Activated CD4-positive, alpha-beta memory T cell treated with anti-CD3 and anti-CD28 coated beads, Interleukin-2, amount 10 ng/mL, durations not matched to agents 7 days and 5 days (primary cell): ENCODE data around the gene ATAT1. TPM values are rescaled to one million over a fixed set of nuclear protein-coding genes. Genes with fewer than 3 reads are reported as not detected.
A peak's percentile ranks its signal among the peaks of the same experiment; 100 is the strongest.

Source experiments
- CTCF ChIA-PET: fragments of 350-600 bp; sonication (Branson Sonifier 250); formaldehyde crosslinking; loops from one replicate; lab custom pipeline; 2021; ENCODE audit warnings: antibody characterized with exemption, inconsistent platforms; lab: Charles Lee
- POLR2A ChIA-PET: fragments of 350-600 bp; sonication (Branson Sonifier 250); formaldehyde crosslinking; loops from one replicate; lab custom pipeline; 2021; ENCODE audit warnings: antibody characterized with exemption; lab: Charles Lee
- DNase-seq: peaks from one replicate; pipeline ENCODE4 v3.0.0-alpha.2; 2020
- H3K27ac Mint-ChIP-seq: one replicate; pipeline ENCODE4 v1.8.0; 2021; ENCODE audit warnings: mild to moderate bottlenecking, mixed read lengths
- H3K27me3 Mint-ChIP-seq: one replicate; pipeline ENCODE4 v1.8.0; 2021; ENCODE audit warnings: mixed read lengths
- H3K36me3 Mint-ChIP-seq: one replicate; pipeline ENCODE4 v1.8.0; 2021; ENCODE audit warnings: low read depth, mixed read lengths
- H3K4me1 Mint-ChIP-seq: one replicate; pipeline ENCODE4 v1.8.0; 2021; ENCODE audit warnings: mixed read lengths
- H3K4me3 Mint-ChIP-seq: one replicate; pipeline ENCODE4 v1.8.0; 2021; ENCODE audit warnings: mild to moderate bottlenecking, mixed read lengths
- H3K9me3 Mint-ChIP-seq: one replicate; pipeline ENCODE4 v1.8.0; 2021; ENCODE audit warnings: mixed read lengths
- total RNA-seq, 2 experiments: library from RNA; stranded (reverse); gene quantifications; one replicate each; pipeline ENCODE4 v1.2.3, GENCODE V29; 2021

The ATAT1 gene
- total RNA-seq, 2 experiments from 2014 or later = 6.3 to 8.0 TPM

DNA sequence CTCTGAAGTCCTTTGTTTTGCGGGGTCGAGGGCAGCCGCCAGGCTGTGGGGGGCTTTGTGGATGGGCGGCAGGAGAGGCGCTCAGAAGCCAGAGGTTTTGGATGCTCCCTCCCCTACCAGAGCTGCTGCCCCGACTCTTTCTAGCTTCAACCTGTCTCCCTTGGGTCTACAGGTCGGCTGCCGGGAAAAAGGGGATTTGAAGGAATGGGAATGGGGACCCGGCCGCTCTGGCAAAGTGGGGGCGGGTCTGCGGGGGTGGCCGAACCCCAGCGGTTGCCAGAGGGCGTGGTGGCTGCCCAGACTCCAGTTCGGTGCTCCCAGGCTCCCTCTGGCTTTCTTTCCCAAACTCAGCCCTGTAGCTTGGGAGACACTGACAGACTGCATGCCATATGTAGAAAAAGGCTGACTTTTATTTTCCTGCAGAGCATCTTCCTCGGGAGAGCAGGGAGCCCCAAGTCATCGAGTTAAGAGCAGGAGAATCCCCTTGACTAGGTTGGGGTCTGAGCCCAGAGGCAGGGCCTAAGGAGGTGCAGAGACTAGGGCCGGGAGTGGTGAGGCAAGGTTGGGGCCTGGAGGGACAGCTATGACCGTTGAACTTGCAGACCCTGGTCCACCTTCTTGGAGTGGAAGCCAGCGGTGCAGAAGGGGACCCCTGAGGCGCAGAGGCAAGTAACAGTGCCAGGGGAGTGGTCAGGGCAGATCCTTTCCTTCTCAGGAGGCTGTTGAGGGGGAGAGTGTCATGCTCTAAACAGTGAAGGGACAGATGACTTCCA lies 61.2 kb downstream of the ATAT1 start:
- peak overlapping the region; percentile 94 for H3K27ac Mint-ChIP-seq
- no peaks in the 10 kb centered on the region for H3K27me3 Mint-ChIP-seq
- ChIA-PET CTCF (interaction anchor here (0.7 to 4.8 kb wide), 6 partner anchors 9 to 43 kb away, joined by 3 to 31 read pairs (median 10); partner anchors contain the start of genes DHX16, MDC1 and TUBB), POLR2A (interaction anchor here (1.1 to 6.6 kb wide), 13 partner anchors 8 to 361 kb away, joined by 3 to 88 read pairs (median 6); partner anchors contain the start of genes MDC1, MRPS18B, PPP1R10 and TRIM39)
- H3K36me3 Mint-ChIP-seq = peaks cover 54% of the 10 kb centered on the region
- no peaks in the 10 kb centered on the region for H3K9me3 Mint-ChIP-seq
- H3K4me1 Mint-ChIP-seq = peaks cover 43% of the 10 kb centered on the region
- DNase-seq = no peak
- H3K4me3 Mint-ChIP-seq = peak overlapping the region; percentile 93

DNA sequence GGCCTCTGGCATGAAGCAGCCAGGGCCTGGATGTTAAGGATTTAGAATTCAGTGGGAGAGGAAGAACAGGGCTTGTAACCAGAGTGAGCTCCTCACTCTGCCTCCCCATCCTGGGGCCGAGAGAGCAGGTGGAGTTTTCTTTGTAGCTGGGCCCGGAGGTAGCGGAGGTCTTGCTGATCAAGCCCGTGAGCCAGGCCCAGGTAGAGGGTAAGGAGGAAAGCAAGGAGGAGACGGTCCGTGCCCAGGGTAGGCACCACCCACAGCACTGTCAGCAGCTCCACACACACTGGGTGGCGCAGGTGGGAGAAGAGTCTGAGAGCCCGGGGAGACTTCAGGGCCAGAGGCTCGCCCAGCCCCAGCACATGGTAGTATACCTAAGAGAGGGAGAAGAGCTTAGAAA lies 61.9 kb downstream of the ATAT1 start:
- CTCF ChIA-PET = interaction anchor here (1.2 to 4.8 kb wide), 4 partner anchors 10 to 42 kb away, joined by 4 to 31 read pairs (median 16); partner anchors contain the start of genes MDC1 and TUBB
- H3K27me3 Mint-ChIP-seq = no peaks in the 10 kb centered on the region
- H3K4me3 Mint-ChIP-seq = peak overlapping the region; percentile 93
- H3K36me3 Mint-ChIP-seq = peaks cover 46% of the 10 kb centered on the region
- H3K4me1 Mint-ChIP-seq = peaks cover 43% of the 10 kb centered on the region
- H3K9me3 Mint-ChIP-seq = no peaks in the 10 kb centered on the region
- POLR2A ChIA-PET = interaction anchor here (1.1 to 6.6 kb wide), 9 partner anchors 8 to 73 kb away, joined by 3 to 88 read pairs (median 6); partner anchors contain the start of genes MDC1 and TUBB
- DNase-seq = no peak
- peak overlapping the region; percentile 94 for H3K27ac Mint-ChIP-seq

DNA sequence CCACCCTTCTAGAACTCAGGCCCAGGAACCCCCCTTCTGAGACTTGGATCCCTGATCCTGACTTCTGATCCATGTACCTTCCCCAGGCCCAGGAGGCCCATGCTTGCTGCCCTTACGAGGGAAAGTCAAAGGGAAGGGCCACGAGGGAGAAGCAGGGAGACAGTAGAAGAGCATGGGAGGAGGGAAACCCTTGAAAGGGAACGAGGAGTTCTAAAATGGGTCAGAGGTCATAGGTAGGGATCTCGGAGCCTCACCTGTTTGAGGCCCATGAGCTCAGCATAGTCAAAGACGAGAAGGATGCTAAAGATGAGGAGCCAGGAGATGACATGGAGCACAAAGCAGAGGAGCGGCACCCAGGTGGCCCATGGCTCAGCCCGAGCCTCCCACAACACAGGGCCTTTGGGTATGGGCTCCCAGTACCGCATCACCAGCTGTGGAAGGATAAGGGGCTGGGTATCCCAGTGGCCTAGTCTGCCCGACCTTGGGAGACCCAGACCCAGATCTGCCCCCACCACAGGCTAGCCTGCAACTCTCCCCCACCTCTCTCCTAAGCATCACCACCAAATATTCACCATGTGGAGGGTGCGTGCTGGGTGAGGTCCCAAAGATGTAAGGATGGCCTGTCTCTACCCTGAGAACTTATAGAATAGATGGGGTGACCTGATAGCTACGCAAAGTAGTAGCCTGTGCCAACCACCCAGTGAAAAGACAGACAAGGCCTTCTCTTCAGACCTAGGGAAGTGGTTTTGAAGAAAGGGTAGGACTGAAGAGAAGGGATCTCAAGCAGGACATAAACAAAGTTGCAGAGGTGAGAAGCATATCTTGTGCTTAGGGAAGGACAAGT lies 62.6 kb downstream of the ATAT1 start:
- ChIA-PET POLR2A (interaction anchor here (1.1 to 6.6 kb wide), 8 partner anchors 9 to 74 kb away, joined by 3 to 88 read pairs (median 8); partner anchors contain the start of genes MDC1 and TUBB), CTCF (interaction anchor here (1.2 to 4.8 kb wide), 4 partner anchors 10 to 42 kb away, joined by 4 to 31 read pairs (median 16); partner anchors contain the start of genes MDC1 and TUBB)
- Mint-ChIP-seq H3K27me3 (no peaks in the 10 kb centered on the region), H3K36me3 (peaks cover 40% of the 10 kb centered on the region), H3K27ac (peak overlapping the region; percentile 94), H3K9me3 (no peaks in the 10 kb centered on the region), H3K4me1 (peaks cover 43% of the 10 kb centered on the region), H3K4me3 (peak overlapping the region; percentile 93)
- no peak for DNase-seq

DNA sequence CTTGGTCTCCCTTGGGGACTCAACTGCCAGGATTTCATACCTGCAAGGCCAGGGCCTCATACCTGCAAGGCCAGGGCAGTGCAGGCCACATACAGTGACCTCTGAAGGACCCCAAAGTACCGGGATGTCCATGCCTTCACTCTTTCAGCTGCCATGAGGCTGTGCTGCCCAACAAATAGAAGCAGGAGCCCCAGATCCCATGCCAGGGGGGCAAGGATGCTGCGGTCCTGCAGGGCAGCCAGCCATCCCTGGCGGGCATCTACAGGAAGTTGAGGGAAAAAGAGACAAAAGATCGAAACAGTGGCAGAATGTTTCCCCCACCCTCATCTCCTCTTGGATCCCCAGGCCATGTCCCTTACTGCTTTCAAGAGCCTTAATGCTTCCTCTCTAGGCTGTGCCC lies 63.3 kb downstream of the ATAT1 start:
- no peaks in the 10 kb centered on the region for H3K9me3 Mint-ChIP-seq

DNA sequence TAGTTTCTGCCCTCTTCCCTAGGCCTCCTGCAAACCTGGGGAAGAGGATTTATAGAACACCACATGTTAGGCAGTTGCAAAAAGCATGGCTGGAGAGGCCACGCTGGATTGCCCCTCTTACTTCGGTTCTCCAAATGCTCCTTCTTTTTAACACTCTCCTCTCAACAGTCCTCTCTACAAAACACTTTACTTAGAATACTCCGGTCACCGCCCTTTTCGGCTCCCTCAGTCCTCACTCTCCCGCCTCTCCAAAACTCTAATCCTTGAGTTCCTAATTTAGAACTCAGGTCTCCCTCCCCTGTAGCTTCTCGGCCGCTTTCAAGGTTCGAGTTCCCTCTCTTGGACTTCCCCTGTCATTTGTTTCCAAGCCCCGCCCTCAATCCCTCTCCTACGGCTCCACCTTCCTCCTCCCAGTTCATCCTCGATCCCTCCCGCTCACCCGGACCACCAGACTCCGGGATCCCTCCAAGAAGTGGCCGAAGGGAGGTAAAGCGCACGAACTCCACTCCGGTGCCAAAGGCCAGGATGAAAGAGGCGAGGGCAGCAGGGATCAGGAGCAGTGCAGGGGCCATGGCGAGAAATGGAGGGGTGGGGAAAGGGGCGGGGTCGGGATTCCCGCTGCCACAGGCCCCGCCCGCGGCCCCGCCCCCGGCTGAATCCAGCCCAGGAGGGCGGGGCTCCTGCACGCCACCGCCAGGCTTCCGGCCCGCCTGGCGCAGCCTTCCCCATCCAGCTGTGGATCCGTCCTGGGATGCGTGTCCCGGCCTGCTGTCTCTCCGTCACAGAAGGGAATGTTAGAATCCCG lies 63.9 kb downstream of the ATAT1 start, which contains the start of gene NRM:
TSS of gene NRM (minus strand) at position 582 of the 805 bp plus-strand sequence. CDS start at position 572, 10 bp downstream.
- no peaks in the 10 kb centered on the region for H3K27me3 Mint-ChIP-seq
- peak; percentile 79 for DNase-seq

More for the DNA sequence above, 63.3 kb downstream of the ATAT1 start:
- Mint-ChIP-seq H3K36me3 (peaks cover 33% of the 10 kb centered on the region), H3K27me3 (no peaks in the 10 kb centered on the region), H3K4me1 (peaks cover 44% of the 10 kb centered on the region), H3K4me3 (peak overlapping the region; percentile 93), H3K27ac (peak overlapping the region; percentile 94)
- ChIA-PET POLR2A (interaction anchor here (2.6 to 6.6 kb wide), 4 partner anchors 8 to 31 kb away, joined by 8 to 88 read pairs (median 36); partner anchors contain the start of genes MDC1 and TUBB), CTCF (interaction anchor here (3.2 to 4.8 kb wide), 2 partner anchors 11 to 41 kb away, joined by 10 to 31 read pairs; no protein-coding TSS in a partner anchor)
- no peak for DNase-seq

DNA sequence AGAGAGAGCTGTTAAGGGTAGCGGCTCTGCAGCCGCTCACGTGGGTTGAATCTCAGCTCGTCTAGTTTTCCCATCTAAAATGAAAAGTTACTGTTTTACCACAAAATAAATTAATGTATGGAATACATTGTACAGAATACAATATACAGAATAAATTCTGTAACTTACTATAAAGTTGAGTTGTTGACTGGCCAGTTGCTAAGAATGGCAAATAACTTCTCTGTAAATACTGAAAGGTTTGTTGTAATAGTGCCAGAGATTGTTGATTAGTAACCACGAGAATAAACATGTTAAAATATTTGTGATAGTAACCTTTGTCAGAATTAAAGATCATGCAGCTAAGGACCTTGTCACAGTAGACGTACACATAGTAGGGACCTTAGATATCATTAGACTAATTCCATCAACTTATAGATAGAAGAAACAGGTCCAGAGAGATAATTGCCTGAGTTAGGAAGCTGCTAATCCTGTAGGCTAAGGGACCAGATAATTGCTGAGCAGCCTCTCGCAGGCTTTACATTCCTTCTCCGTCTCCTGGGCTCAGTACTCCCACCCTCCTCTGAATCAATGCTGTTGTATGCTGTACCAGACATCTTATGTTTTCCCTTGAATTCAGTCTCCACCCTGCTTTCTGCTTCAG lies 64.7 kb downstream of the ATAT1 start:
- no peak overlapping the region for H3K27ac Mint-ChIP-seq
- peak overlapping the region; percentile 93 for H3K4me3 Mint-ChIP-seq
- CTCF ChIA-PET = interaction anchor here (1.1 to 4.8 kb wide), 4 partner anchors 12 to 159 kb away, joined by 3 to 31 read pairs (median 7); partner anchors contain the start of gene MDC1
- peaks cover 45% of the 10 kb centered on the region for H3K4me1 Mint-ChIP-seq
- peaks cover 20% of the 10 kb centered on the region for H3K36me3 Mint-ChIP-seq
- H3K9me3 Mint-ChIP-seq = no peaks in the 10 kb centered on the region
- DNase-seq = no peak
- POLR2A ChIA-PET = interaction anchor here (0.6 to 6.6 kb wide), 11 partner anchors 8 to 77 kb away, joined by 3 to 88 read pairs (median 5); partner anchors contain the start of genes FLOT1, MDC1 and TUBB
- no peaks in the 10 kb centered on the region for H3K27me3 Mint-ChIP-seq

More for the DNA sequence above, 63.9 kb downstream of the ATAT1 start, which contains the start of gene NRM:
- Mint-ChIP-seq H3K4me1 (peaks cover 45% of the 10 kb centered on the region), H3K4me3 (peak within 1 kb of the TSS; percentile 93), H3K36me3 (peaks cover 27% of the 10 kb centered on the region), H3K9me3 (no peaks in the 10 kb centered on the region), H3K27ac (peak within 1 kb of the TSS; percentile 94)
- ChIA-PET POLR2A (interaction anchor here (0.6 to 6.6 kb wide), 11 partner anchors 9 to 76 kb away, joined by 3 to 88 read pairs (median 5); partner anchors contain the start of genes FLOT1, MDC1 and TUBB), CTCF (interaction anchor here (1.1 to 4.8 kb wide), 4 partner anchors 12 to 158 kb away, joined by 3 to 31 read pairs (median 7); partner anchors contain the start of gene MDC1)

Other genes with a start within 250 kb of the ATAT1 start
- 100 to 1,000 TPM; 757 to 767 TPM for gene HLA-E, start 137.4 kb upstream of the ATAT1 start, total RNA-seq
- gene GNL1, start 70.4 kb upstream of the ATAT1 start, total RNA-seq = 10 to 100 TPM; 62.1 to 70.8 TPM
- 10 to 100 TPM; 15.3 TPM for gene PRR3, start 69.6 kb upstream of the ATAT1 start, total RNA-seq
- gene ABCF1, start 55.4 kb upstream of the ATAT1 start, total RNA-seq = 10 to 100 TPM; 64.3 to 65.2 TPM
- gene PPP1R10, start 9.6 kb upstream of the ATAT1 start, total RNA-seq = 100 to 1,000 TPM in 1 of 2 experiments, 10 to 100 TPM in 1; 96.1 to 103 TPM
- gene MRPS18B, start 9.0 kb upstream of the ATAT1 start, total RNA-seq = 10 to 100 TPM; 42.4 to 42.8 TPM
- gene C6orf136, start 20.3 kb downstream of the ATAT1 start, total RNA-seq = 10 to 100 TPM; 21.7 to 24.4 TPM
- gene DHX16, start 46.1 kb downstream of the ATAT1 start, total RNA-seq = 10 to 100 TPM; 35.6 to 37.6 TPM
- 100 to 1,000 TPM; 269 to 283 TPM for gene PPP1R18, start 59.8 kb downstream of the ATAT1 start, total RNA-seq
- gene NRM, start 64.1 kb downstream of the ATAT1 start, total RNA-seq = 10 to 100 TPM; 40.5 to 41.1 TPM
- 10 to 100 TPM; 49.7 to 54.6 TPM for gene MDC1, start 90.4 kb downstream of the ATAT1 start, total RNA-seq
- 1,000 to 10,000 TPM; 1,162 to 1,172 TPM for gene TUBB, start 93.5 kb downstream of the ATAT1 start, total RNA-seq
- 100 to 1,000 TPM; 125 to 131 TPM for gene FLOT1, start 115.8 kb downstream of the ATAT1 start, total RNA-seq
- gene IER3, start 117.7 kb downstream of the ATAT1 start, total RNA-seq = 10 to 100 TPM; 11.2 to 13.1 TPM